NCI-H2029 (cell line): Measurements from ENCODE around the gene CCDC136.

Experiments used
- DNase-seq: peaks from one replicate; lab custom pipeline; 2025; lab: John Stamatoyannopoulos, UW

The CCDC136 gene

DNA sequence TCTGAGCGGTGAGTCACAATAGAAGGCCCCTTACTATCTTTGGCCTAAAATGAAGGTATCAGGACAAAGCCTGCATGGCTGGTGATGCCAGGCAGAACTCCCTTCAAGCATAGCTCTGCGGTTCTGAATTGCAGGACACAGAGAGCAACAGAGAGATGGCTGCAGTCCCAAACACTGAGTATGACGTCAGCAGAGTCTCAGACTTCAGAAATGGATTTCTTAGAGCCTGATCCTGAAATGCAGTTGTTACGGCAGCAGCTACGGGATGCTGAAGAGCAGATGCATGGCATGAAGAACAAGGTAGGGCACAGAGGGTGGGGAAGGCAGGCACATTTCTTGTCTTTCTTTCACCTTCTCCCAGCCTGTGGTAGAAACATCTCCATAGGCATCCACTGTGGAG is 13.5 kb downstream of the CCDC136 start:
- no peak for DNase-seq

DNA sequence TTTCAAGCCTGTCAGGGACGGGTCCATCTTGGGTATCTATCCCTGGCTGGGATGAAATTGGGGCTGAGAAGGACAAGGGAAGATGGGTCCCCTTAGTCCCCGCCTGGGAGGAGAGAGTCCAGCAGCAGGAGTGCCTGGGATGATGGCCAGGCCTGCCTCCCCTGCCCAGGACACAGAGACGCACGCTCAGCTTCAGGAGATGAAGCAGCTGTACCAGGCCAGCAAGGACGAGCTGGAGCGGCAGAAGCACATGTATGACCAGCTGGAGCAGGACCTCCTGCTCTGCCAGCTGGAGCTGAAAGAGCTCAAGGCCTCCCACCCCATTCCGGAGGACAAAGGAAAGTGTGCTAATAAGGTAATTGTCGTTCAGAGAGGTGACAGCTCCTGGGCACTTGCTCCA is 15.4 kb downstream of the CCDC136 start:
- DNase-seq, result no peak

DNA sequence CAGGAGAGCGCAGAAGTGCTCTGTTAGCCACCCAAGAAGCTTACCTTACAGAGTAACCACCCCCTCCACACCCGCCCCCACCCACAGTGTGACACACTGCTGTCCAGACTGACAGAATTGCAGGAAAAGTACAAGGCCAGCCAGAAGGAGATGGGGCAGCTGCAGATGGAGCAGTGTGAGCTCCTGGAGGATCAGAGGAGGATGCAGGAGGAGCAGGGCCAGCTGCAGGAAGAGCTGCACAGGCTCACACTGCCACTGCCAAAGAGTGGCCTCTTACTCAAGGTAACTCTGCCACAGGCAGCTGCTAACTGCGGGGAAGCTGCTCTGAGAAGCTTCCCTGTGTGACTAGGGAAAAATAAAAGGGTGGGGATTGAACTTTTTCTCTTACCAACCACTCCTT is 17.6 kb downstream of the CCDC136 start:
- DNase-seq, result no peak

DNA sequence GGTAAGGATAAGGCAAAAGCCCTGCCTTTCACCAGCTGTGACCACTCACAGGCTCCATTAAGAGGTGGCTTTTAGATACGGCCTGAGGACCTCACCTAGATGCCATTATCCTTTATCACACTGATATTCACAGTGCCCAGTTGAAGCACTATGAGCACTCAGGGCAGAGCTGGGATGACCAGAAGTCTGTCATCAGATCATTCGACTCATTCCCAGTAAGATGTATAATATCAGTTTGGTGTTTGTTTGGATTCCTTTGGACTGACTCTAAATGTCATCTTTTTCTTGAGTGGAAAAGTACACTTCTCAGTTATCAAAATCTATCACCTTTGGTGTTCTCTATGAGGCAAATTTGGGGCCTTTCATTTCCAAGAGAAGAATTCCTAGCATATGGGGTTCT is 18.7 kb downstream of the CCDC136 start:
- DNase-seq, result no peak

DNA sequence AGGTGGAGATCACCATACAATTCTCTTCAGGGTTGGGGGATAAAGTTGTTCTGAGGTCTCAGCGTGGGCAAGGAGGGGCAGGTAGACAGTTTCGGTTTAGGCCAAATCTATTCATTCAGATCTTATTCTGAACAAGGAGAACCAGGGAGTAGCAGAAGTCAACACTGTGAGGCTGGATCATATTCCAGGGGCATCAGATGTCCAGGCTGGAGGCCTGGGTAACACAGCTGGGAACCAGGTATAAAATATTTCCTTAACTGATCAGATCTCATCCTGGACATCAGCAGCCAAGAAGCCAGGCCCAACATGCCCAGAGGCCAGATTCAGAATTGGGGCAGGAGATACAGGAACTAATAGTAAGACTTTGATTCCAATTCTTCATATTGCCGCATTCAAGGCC is 19.2 kb downstream of the CCDC136 start:
- no peak for DNase-seq

DNA sequence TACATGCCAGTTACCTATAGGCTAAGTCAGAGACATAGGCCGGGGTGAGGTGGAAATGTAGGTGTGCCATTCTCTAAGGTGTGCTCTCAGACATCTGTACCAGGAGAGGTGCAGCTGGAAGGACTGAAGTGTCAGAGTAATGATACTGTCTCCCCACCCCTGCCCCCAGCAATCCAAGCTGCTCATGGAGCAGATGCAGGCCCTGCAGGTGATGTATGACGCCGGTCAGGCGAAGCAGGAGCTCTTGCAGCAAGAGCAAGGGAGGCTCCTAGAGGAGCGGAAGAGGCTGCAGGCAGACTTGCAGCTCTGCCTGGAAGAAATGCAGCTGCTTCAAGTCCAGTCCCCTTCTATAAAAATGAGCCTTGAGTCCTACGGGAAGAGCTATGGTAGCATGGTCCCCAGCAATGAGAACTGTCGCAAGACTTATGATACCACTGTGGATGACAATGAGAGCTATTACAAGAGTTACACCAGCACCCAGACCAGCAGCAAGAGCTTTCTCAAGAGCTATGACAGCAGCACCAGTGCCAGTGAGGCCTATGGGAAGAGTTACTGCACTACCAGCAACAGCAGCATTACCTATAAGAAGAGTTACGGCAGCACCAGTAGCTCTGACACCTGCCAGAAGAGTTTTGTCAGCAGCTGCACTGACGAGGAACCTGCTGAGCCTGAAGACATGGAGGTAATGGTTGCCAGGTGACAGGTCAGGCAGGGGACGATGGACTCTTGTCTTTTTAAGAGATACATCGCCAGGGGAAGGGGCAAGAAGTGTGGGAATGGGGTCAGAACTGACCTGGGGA is 20.1 kb downstream of the CCDC136 start:
- no peak for DNase-seq

DNA sequence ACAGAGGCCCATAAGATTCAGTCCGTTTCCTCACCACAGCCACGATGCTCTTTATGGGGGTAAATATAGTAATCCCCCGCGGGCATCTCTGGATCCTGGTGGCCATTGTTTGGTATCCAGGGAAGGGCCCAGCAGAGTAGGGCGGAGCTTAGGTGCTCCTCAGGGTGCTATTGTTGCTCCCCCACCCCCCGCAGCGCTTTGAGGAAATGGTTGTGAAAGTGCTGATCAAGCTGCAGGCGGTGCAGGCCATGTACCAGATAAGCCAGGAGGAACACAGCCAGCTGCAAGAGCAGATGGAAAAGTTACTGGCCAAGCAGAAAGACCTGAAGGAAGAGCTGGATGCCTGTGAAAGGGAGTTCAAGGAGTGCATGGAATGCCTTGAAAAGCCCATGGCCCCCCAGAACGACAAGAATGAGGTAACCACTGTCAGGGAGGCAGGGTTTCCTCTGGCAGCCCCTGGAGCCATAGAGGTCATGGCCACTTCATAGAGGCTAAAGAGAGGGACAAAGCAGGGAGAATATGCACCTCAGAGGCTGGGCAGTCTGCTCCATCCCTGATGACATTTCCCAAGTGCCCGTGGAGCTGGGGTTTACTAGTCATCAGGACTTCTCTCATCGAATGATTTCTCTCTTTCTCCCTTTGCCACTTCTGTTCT is 20.9 kb downstream of the CCDC136 start:
- no peak for DNase-seq

- DNase-seq, result no peak
Observed at GRCh38 chr7:128814499-128814898, 22.7 kb downstream of the CCDC136 start.

- DNase-seq, result no peak
Observed at GRCh38 chr7:128815289-128815942, 23.6 kb downstream of the CCDC136 start.

DNA sequence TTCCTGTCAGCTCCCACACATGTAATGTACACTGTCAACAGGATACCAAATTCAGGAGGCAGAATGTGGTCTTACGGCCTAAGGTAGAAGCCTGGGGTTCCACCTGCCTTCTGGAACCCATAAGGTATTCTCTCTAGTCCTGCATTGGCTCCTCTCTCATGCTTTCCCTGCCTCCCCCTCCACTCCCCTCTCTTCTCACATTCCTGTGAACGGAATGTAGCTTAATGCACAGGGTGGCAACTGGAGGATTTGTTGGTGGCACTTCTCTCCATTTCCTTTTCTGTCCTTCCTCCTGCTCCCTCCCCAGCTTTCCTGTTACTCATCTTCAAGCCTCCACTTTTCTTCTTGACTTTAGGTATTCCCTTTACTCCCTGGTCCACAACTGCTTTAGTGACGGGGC is 26.9 kb downstream of the CCDC136 start:
- DNase-seq, result no peak

DNA sequence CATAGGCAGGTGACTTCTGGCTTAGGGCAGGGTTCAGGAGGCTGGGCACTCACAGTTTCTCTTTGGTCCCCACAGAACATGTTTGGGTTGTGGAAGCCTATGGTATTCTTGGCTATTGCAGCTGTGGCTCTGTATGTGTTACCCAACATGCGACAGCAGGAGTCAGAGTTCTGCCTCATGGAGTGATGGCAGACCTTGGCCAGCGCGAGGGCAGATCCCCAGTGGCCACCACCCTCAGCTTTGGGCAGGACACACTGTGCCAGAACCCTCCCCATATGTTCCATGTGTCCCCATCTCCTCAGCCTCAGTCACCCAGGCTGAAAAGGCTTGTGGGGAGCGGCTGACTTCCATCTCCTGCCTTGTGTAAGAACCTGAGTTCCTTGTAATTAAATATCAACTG is 30.0 kb downstream of the CCDC136 start:
- no peak for DNase-seq

DNA sequence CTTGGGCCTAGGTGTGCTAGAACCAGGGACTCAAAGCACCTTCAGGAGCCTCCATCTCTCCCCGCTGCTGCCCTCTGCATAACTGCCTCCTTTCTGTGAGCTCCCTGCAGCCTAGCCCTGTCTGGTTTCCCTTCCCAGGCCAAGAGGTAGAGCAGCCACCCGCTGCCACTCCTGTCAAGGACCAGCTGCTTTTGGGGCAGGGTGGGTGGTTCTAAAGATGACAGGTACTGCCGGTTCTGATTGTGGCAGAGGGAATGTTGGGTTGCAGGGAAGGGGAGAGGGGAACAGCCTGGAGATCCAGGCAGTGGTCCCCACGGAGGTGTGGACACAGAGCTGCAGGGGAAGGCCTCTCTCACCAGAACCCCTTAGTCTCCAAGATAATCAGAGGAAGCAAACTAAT is 34.7 kb downstream of the CCDC136 start:
- no peak for DNase-seq

DNA sequence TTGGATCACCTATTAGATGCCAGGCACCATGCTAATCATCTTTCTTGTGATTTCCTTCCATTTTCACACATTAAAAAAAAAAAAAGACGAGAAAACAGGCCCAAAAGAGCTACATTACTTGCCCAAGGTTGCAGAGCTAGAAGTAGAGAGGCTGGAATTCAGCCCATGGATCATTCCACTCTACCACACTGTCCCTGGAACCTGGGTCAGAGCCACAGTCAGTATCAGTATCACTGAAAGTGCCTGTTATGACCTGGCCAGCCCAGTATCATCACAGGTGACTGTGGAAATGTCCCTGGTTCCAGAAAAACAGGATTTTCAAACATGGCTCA is 35.1 kb downstream of the CCDC136 start:
- no peak for DNase-seq

GRCh38 chr7:128827248-128827958 is 35.6 kb downstream of the CCDC136 start:
- DNase-seq, result no peak

DNA sequence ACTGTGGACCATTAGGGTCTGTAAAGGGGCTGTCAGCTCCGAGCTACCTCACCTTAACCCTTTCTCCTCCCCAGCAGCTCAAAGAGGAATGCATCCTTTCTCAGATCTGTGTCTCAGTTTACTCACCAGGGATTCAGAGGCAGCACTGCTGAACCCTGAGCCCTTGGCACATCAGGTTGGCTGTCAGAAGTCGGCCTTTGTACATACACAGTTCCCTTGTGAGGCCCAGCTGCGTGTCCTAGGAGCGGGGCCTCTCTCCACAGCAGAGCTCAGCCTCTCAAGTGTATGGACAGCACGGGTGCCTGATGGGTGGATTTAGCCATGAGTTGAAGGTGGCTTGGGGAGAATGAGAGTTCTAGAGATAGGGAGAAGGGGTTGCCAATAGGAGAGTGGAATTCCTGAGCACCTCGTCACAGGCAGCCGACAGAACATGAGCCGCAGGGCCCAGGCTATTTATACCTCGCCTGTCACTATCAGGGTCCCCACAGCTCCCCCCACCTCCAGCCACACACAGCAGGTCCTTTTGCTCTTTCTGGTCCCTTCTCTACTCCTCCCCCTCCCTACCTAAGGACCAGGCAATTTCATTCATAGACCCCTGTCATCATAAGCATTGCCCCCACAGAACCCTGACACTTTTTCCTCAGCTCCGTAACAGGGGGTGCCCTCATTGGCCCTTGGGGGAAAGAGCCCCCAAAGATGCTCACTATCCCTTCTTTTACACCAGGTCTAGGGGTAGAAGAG is 36.4 kb downstream of the CCDC136 start:
- DNase-seq, result no peak

GRCh38 chr7:128829391-128830166 is 37.8 kb downstream of the CCDC136 start:
- no peak for DNase-seq

- no peak for DNase-seq
Observed at GRCh38 chr7:128830231-128831177, 38.7 kb downstream of the CCDC136 start, which contains the start of gene FLNC. Gene FLNC, plus strand, starts transcription at chr7:128830406. Its CDS starts 232 bp downstream, at chr7:128830638.

DNA sequence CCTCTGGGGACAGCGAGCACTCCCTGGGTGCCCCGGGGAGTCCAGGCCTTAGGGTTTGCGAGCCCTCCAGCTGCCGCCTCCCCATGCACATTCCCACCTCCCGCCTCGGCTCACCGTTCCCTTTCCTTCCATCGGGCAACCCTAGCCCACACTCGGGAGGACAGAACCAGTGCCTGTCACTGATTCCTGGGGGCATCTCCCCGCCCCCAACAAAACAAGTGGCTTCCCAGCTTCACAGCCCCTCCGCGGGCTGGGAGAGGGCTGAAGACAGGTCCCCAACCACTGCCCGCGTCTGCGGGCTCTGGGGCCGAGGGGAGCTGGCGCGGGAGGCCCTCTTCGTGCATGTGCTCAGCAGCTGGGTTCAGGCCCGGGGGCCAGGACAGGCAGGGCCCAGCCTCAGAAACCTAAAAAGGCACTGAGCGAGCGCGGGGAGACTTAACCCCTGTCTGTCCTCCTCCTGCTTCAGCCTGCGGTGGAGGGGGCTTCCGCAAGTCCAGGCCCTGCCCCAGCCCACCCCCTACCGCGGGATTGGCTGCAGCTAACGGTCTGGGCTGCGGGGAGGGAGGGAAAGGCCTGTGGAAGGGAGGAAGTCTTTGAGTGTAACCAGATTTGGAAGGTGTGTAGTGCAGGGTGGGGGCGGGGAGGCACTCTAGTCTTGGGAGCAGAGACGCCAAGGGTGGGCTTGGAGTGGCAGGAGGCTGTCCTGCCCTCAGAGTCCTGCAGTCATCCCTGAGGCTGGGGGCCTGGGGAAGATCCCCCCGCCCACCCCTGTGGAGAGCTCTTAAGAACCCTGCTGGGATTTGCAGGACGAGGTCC is 39.6 kb downstream of the CCDC136 start:
- DNase-seq, result no peak
